Endodermal cell (in vitro differentiated cells): Measurements from ENCODE around the gene OR1E1. TPM values are rescaled to one million over a fixed set of nuclear protein-coding genes. Genes with fewer than 3 reads are reported as not detected.
"Not testable (repeated sequence)": the region's sequence is repeated elsewhere in the genome, so short reads cannot be mapped to it uniquely, and the experiment has no call there.

Source experiments
- DNase-seq: peaks from one replicate; pipeline ENCODE4 v3.0.0-alpha.2; 2017
- H3K27ac ChIP-seq: 2 replicates; pipeline ENCODE4 v1.5.1; 2013; ENCODE audit warnings: mild to moderate bottlenecking, low read depth, low read length, moderate library complexity
- H3K27me3 ChIP-seq: 2 replicates; pipeline ENCODE4 v1.6.1; 2013; ENCODE audit warnings: mild to moderate bottlenecking, low read length, moderate library complexity; ENCODE audit not compliant: insufficient read depth, control insufficient read depth, poor library complexity, severe bottlenecking
- H3K36me3 ChIP-seq: 2 replicates; pipeline ENCODE4 v1.7.0; 2013; ENCODE audit warnings: mild to moderate bottlenecking, low read length, moderate library complexity; ENCODE audit not compliant: control insufficient read depth, insufficient read depth
- H3K4me1 ChIP-seq: one replicate; pipeline ENCODE4 v1.7.0; 2013; ENCODE audit warnings: low read length; ENCODE audit not compliant: control insufficient read depth, insufficient read depth
- H3K4me3 ChIP-seq: 2 replicates; pipeline ENCODE4 v1.5.1; 2013; ENCODE audit warnings: mild to moderate bottlenecking, low read length, moderate library complexity
- H3K9ac ChIP-seq: 2 replicates; pipeline ENCODE4 v1.6.1; 2013; ENCODE audit warnings: mild to moderate bottlenecking, low read length, moderate library complexity; ENCODE audit not compliant: poor library complexity, severe bottlenecking; ENCODE audit errors: extremely low read depth
- H3K9me3 ChIP-seq: 2 replicates; pipeline ENCODE4 v1.6.1; 2013; ENCODE audit warnings: mild to moderate bottlenecking, low read length, moderate library complexity; ENCODE audit not compliant: control insufficient read depth
- H3K27ac Mint-ChIP-seq: 2 replicates; pipeline ENCODE4 v1.8.0; 2020; ENCODE audit warnings: mixed read lengths
- H3K27me3 Mint-ChIP-seq: 2 replicates; pipeline ENCODE4 v1.8.0; 2021; ENCODE audit warnings: mild to moderate bottlenecking, mixed read lengths; ENCODE audit not compliant: insufficient read depth
- H3K36me3 Mint-ChIP-seq: 2 replicates; pipeline ENCODE4 v1.8.0; 2020; ENCODE audit warnings: low read depth, mixed read lengths
- H3K4me1 Mint-ChIP-seq: 2 replicates; pipeline ENCODE4 v1.8.0; 2020; ENCODE audit warnings: mixed read lengths
- H3K4me3 Mint-ChIP-seq: 2 replicates; pipeline ENCODE4 v1.8.0; 2020; ENCODE audit warnings: mild to moderate bottlenecking, moderate library complexity, mixed read lengths
- H3K9me3 Mint-ChIP-seq: 2 replicates; pipeline ENCODE4 v1.8.0; 2020; ENCODE audit warnings: mild to moderate bottlenecking, mixed read lengths
- CTCF ChIP-seq: fragments of 200-600 bp; sonication (generic); conservative IDR thresholded peaks from 2 replicates; pipeline ENCODE4 v1.5.0; 2021; ENCODE audit warnings: antibody characterized with exemption, mild to moderate bottlenecking
- WGBS, 2 experiments: methylation state at CpG; one replicate each; pipeline versions ENCODE4 v1.1.5 to v1.1.7; 2013; ENCODE audit warnings: missing lambda C conversion rate in 2 of 2, mixed read lengths in 1 of 2; ENCODE audit not compliant: insufficient coverage in 1 of 2, insufficient read length in 1 of 2; 5-methylcytosine and 5-hydroxymethylcytosine counted together
- total RNA-seq, 2 donors: library from RNA; stranded (reverse); fragmentation: NEBNext Ultra II Directional in 1 of 2; extraction: Animal tissue kit (Norgen Biotek cat#: 25700) in 1 of 2; gene quantifications; 2 replicates in 1 of 2; 3 replicates in 1 of 2; pipeline ENCODE4 v1.2.1, GENCODE V29; 2021

The OR1E1 gene
- total RNA-seq, 2 donors from 2014 or later, result not detected

- no peaks in the 10 kb centered on the region for H3K36me3 ChIP-seq
- no peaks in the 10 kb centered on the region for H3K27me3 Mint-ChIP-seq
- DNase-seq, result no peak
- no peaks in the 10 kb centered on the region for H3K4me1 Mint-ChIP-seq
- H3K36me3 Mint-ChIP-seq, result no peaks in the 10 kb centered on the region
- H3K4me3 Mint-ChIP-seq, result no peak overlapping the region
- peaks cover 6% of the 10 kb centered on the region for H3K9me3 ChIP-seq
- no peaks in the 10 kb centered on the region for H3K27me3 ChIP-seq
- H3K27ac ChIP-seq, result no peak overlapping the region
- TF ChIP-seq CTCF, result no peak
- H3K9me3 Mint-ChIP-seq, result peaks cover 56% of the 10 kb centered on the region
- WGBS, 2 experiments, result 73 to 75% methylated on average over 3 to 4 of the region's 5 CpGs
- no peak overlapping the region for H3K9ac ChIP-seq
- H3K4me3 ChIP-seq, result no peak overlapping the region
- H3K27ac Mint-ChIP-seq, result no peak overlapping the region
- H3K4me1 ChIP-seq, result no peaks in the 10 kb centered on the region
Observed at GRCh38 chr17:3415610-3416009, 17.4 kb upstream of the OR1E1 start.

GRCh38 chr17:3412216-3412615 is 14.0 kb upstream of the OR1E1 start:
- not testable (repeated sequence) for H3K4me1 Mint-ChIP-seq

GRCh38 chr17:3411070-3411469 is 12.9 kb upstream of the OR1E1 start, which contains the start of gene OR3A3:
Gene OR3A3, plus strand, starts transcription at chr17:3411370.
- Histone ChIP-seq H3K27me3 (no peaks in the 10 kb centered on the region), H3K9ac (no peak within 1 kb of the TSS), H3K27ac (no peak within 1 kb of the TSS), H3K4me1 (no peaks in the 10 kb centered on the region), H3K9me3 (peaks cover 25% of the 10 kb centered on the region), H3K4me3 (no peak within 1 kb of the TSS), H3K36me3 (no peaks in the 10 kb centered on the region)
- TF ChIP-seq CTCF, result no peak
- DNase-seq, result no peak
- Mint-ChIP-seq H3K36me3 (no peaks in the 10 kb centered on the region), H3K4me3 (no peak within 1 kb of the TSS), H3K4me1 (no peaks in the 10 kb centered on the region), H3K9me3 (peaks cover 70% of the 10 kb centered on the region), H3K27me3 (no peaks in the 10 kb centered on the region), H3K27ac (no peak within 1 kb of the TSS)
- WGBS, 2 experiments, result 80 to 84% methylated on average over 2 to 3 of the region's 3 CpGs

More at GRCh38 chr17:3412216-3412615, 14.0 kb upstream of the OR1E1 start:
- not testable (repeated sequence) for H3K27ac Mint-ChIP-seq, H3K9ac ChIP-seq, H3K36me3 Mint-ChIP-seq, H3K27ac ChIP-seq, H3K4me1 ChIP-seq, H3K4me3 Mint-ChIP-seq, H3K27me3 Mint-ChIP-seq, H3K27me3 ChIP-seq, H3K36me3 ChIP-seq, DNase-seq, H3K4me3 ChIP-seq
- 88% methylated on average over 3 of the region's 16 CpGs; no CpG with 5 or more reads in 1 of the 2 experiments for WGBS, 2 experiments
- H3K9me3 Mint-ChIP-seq, result peaks cover 64% of the 10 kb centered on the region
- peaks cover 15% of the 10 kb centered on the region for H3K9me3 ChIP-seq

GRCh38 chr17:3403856-3404255 is 5.6 kb upstream of the OR1E1 start:
- H3K27me3 ChIP-seq, H3K36me3 Mint-ChIP-seq, H3K4me1 ChIP-seq, H3K4me1 Mint-ChIP-seq, H3K27me3 Mint-ChIP-seq, H3K4me3 Mint-ChIP-seq, H3K9ac ChIP-seq, H3K36me3 ChIP-seq, H3K27ac Mint-ChIP-seq, H3K27ac ChIP-seq, DNase-seq, H3K4me3 ChIP-seq: not testable (repeated sequence)
- 40 to 100% methylated on average over 1 of the region's 1 CpG for WGBS, 2 experiments
- H3K9me3 Mint-ChIP-seq, result peaks cover 83% of the 10 kb centered on the region
- H3K9me3 ChIP-seq, result peaks cover 27% of the 10 kb centered on the region
